Loucy (cell line): ENCODE measurements around the gene RELT.

Experiments used
- H2AFZ ChIP-seq: fragments of 200-600 bp; sonication (generic); 2 replicates; pipeline ENCODE4 v1.6.0; 2016; ENCODE audit warnings: antibody characterized with exemption, mild to moderate bottlenecking, low read length, moderate library complexity
- H3F3A ChIP-seq: fragments of 200-600 bp; 2 replicates; pipeline ENCODE4 v1.6.0; 2016; ENCODE audit warnings: antibody characterized with exemption, low read depth, mild to moderate bottlenecking
- H3K27me3 ChIP-seq: fragments of 200-600 bp; sonication (generic); 2 replicates; pipeline ENCODE4 v1.6.1; 2014; ENCODE audit warnings: low read length, mild to moderate bottlenecking; ENCODE audit not compliant: insufficient read depth, poor library complexity, severe bottlenecking
- H3K36me3 ChIP-seq: fragments of 200-600 bp; sonication (generic); 2 replicates; pipeline ENCODE4 v1.6.1; 2016; ENCODE audit warnings: low read length; ENCODE audit not compliant: insufficient read depth
- H3K4me1 ChIP-seq: fragments of 200-600 bp; sonication (generic); 2 replicates; pipeline ENCODE4 v1.5.1; 2014; ENCODE audit warnings: low read length, mild to moderate bottlenecking; ENCODE audit not compliant: insufficient read depth, poor library complexity, severe bottlenecking
- H3K4me2 ChIP-seq: fragments of 200-600 bp; sonication (generic); 2 replicates; pipeline ENCODE4 v1.6.0; 2014; ENCODE audit warnings: antibody characterized with exemption, low read length, low read depth, mild to moderate bottlenecking; ENCODE audit not compliant: poor library complexity, severe bottlenecking
- H3K4me3 ChIP-seq: fragments of 200-600 bp; sonication (generic); 2 replicates; pipeline ENCODE4 v1.5.1; 2014; ENCODE audit warnings: low read length, mild to moderate bottlenecking, mixed read lengths; ENCODE audit not compliant: poor library complexity, severe bottlenecking
- H3K79me2 ChIP-seq: fragments of 200-600 bp; sonication (generic); 2 replicates; pipeline ENCODE4 v1.6.1; 2014; ENCODE audit warnings: low read length; ENCODE audit not compliant: insufficient read depth
- H3K9ac ChIP-seq: fragments of 200-600 bp; sonication (generic); 2 replicates; pipeline ENCODE4 v1.6.0; 2014; ENCODE audit warnings: mild to moderate bottlenecking, low read depth, low read length, moderate library complexity; ENCODE audit not compliant: poor library complexity, severe bottlenecking
- H3K9me2 ChIP-seq: fragments of 200-600 bp; sonication (generic); replicated peaks from 2 replicates; pipeline ENCODE4 v1.6.1; 2016; ENCODE audit warnings: low read depth, low read length, mixed read lengths
- H3K9me3 ChIP-seq: fragments of 200-600 bp; sonication (generic); 2 replicates; pipeline ENCODE4 v1.6.1; 2014; ENCODE audit warnings: mild to moderate bottlenecking, antibody characterized with exemption, low read length, low read depth; ENCODE audit not compliant: insufficient read depth
- H4K20me1 ChIP-seq: fragments of 200-600 bp; sonication (generic); 2 replicates; pipeline ENCODE4 v1.6.0; 2014; ENCODE audit warnings: antibody characterized with exemption, low read length, mild to moderate bottlenecking; ENCODE audit not compliant: insufficient read depth, poor library complexity, severe bottlenecking
- EZH2phosphoT487 ChIP-seq: fragments of 200-600 bp; IDR thresholded peaks from 2 replicates; pipeline ENCODE4 v1.6.1; 2018; ENCODE audit warnings: antibody characterized with exemption, mild to moderate bottlenecking, moderate library complexity, borderline replicate concordance
- TF ChIP-seq, protein P1 (sequence below): fragments of 200-600 bp; sonication (generic); conservative IDR thresholded peaks from 2 replicates; pipeline ENCODE4 v1.5.1; 2014; ENCODE audit warnings: mild to moderate bottlenecking, antibody characterized with exemption, low read length

Gene RELT

DNA sequence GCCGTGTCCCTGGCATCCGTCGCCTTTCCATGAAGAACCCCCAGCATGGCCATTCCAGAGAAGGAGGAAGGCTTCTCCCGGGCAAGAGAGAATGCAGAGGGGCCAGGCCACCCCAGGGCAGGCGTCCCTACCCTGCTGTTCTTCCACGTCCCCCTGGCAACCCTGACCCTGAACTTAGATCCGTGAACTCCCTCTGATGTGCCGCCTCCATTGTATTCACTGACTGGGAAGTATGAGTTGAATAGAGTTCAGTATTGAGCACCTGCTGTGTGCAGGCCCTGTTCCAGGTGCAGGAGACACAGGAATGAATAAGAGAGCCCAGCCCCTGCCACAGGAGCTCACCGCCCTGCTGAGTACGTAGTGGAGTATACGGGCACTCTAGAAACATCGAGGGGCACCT is 29.1 kb upstream of the RELT start:
- H3F3A ChIP-seq, result no peaks in the 10 kb centered on the region
- no peaks in the 10 kb centered on the region for H3K79me2 ChIP-seq
- no peak overlapping the region for H3K9ac ChIP-seq
- H3K4me1 ChIP-seq, result no peaks in the 10 kb centered on the region
- H3K27me3 ChIP-seq, result no peaks in the 10 kb centered on the region
- no peak overlapping the region for H3K4me2 ChIP-seq
- H3K9me2 ChIP-seq, result no peaks in the 10 kb centered on the region
- H3K9me3 ChIP-seq, result no peaks in the 10 kb centered on the region
- no peaks in the 10 kb centered on the region for H4K20me1 ChIP-seq
- H3K36me3 ChIP-seq, result no peaks in the 10 kb centered on the region
- no peak overlapping the region for H2AFZ ChIP-seq
- H3K4me3 ChIP-seq, result no peak overlapping the region
- TF ChIP-seq, protein P1, sequence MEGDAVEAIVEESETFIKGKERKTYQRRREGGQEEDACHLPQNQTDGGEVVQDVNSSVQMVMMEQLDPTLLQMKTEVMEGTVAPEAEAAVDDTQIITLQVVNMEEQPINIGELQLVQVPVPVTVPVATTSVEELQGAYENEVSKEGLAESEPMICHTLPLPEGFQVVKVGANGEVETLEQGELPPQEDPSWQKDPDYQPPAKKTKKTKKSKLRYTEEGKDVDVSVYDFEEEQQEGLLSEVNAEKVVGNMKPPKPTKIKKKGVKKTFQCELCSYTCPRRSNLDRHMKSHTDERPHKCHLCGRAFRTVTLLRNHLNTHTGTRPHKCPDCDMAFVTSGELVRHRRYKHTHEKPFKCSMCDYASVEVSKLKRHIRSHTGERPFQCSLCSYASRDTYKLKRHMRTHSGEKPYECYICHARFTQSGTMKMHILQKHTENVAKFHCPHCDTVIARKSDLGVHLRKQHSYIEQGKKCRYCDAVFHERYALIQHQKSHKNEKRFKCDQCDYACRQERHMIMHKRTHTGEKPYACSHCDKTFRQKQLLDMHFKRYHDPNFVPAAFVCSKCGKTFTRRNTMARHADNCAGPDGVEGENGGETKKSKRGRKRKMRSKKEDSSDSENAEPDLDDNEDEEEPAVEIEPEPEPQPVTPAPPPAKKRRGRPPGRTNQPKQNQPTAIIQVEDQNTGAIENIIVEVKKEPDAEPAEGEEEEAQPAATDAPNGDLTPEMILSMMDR, result no peak
- no peak for TF ChIP-seq EZH2phosphoT487

DNA sequence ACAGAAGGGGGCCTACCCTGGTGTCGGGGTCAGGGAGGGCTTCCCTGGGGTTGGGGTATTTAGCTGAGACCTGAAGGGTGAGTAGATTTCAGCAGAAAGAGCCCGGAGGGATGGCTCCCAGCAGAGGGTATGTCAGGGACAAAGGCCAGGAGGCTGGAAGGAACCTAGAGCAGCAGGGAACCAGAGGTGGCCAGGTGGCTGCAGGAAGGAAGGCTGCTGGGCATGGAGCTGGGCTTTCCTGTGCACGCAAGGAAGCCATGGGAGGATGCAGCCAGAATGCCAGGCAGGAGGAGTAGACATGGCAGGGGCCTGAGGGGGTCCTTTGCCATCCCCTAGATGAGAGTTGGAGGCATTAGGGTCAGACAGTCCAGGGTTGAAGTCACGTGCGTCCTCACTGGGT is 27.4 kb upstream of the RELT start:
- Histone ChIP-seq H3K4me3 (no peak overlapping the region), H3K9ac (no peak overlapping the region), H2AFZ (no peak overlapping the region), H3K4me2 (no peak overlapping the region), H3K36me3 (no peaks in the 10 kb centered on the region), H3K27me3 (no peaks in the 10 kb centered on the region), H4K20me1 (no peaks in the 10 kb centered on the region), H3K9me2 (no peaks in the 10 kb centered on the region), H3K9me3 (no peaks in the 10 kb centered on the region), H3K79me2 (no peaks in the 10 kb centered on the region), H3F3A (no peaks in the 10 kb centered on the region), H3K4me1 (peaks cover 11% of the 10 kb centered on the region)
- no peak for TF ChIP-seq EZH2phosphoT487
- TF ChIP-seq, protein P1, result no peak

DNA sequence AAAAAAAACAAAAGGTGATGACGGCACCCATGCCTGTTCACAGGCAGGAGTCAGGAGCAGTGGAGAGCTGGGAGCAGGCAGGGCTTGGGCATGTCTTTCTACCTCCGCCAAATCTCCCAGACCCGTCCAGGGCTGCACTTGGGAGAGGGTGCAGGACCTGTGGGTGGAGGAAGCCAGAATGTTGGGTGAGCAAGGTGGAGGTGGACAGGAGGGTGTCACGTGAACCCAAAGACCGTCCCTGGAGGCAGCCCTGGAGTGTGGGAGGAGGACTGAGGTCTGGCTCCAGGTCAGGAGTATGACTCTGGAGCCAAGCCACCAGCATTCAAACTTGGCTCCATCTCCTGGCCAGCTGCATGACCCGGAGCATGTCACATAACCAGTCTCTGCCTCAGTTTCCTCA is 26.6 kb upstream of the RELT start:
- TF ChIP-seq, protein P1, result no peak
- no peak for TF ChIP-seq EZH2phosphoT487
- Histone ChIP-seq H4K20me1 (no peaks in the 10 kb centered on the region), H3K36me3 (no peaks in the 10 kb centered on the region), H3K4me3 (no peak overlapping the region), H3K4me1 (peaks cover 15% of the 10 kb centered on the region), H3F3A (no peaks in the 10 kb centered on the region), H3K9me3 (no peaks in the 10 kb centered on the region), H3K27me3 (no peaks in the 10 kb centered on the region), H3K9me2 (no peaks in the 10 kb centered on the region), H3K79me2 (no peaks in the 10 kb centered on the region), H3K4me2 (no peak overlapping the region), H2AFZ (no peak overlapping the region), H3K9ac (no peak overlapping the region)
